AG20443 (cell line): ENCODE results near the gene FLYWCH1.

Experiments
- DNase-seq: peaks from one replicate; pipeline ENCODE4 v3.0.0; 2012; ENCODE audit warnings: low spot score, mixed read lengths

The FLYWCH1 gene

GRCh38 chr16:2911638-2912329 is at the start of gene FLYWCH1:
Gene FLYWCH1 (plus strand): TSS chr16:2911931. CDS start chr16:2929686, 17,755 bp downstream.
- peak; percentile 97 for DNase-seq

GRCh38 chr16:2865651-2866050 is 46.1 kb upstream of the FLYWCH1 start:
- no peak for DNase-seq

GRCh38 chr16:2866431-2866830 is 45.3 kb upstream of the FLYWCH1 start:
- no peak for DNase-seq

- no peak for DNase-seq
These were observed 44.1 kb upstream of the FLYWCH1 start for GRCh38 chr16:2867661-2867986.

GRCh38 chr16:2867987-2868789 is 43.5 kb upstream of the FLYWCH1 start:
- peak; percentile 98 for DNase-seq

- no peak for DNase-seq
These were observed 39.8 kb upstream of the FLYWCH1 start for GRCh38 chr16:2871926-2872325.

- DNase-seq: no peak
These were observed 37.5 kb upstream of the FLYWCH1 start for GRCh38 chr16:2874032-2874911.

- DNase-seq: peak; percentile 88
These were observed 36.8 kb upstream of the FLYWCH1 start for GRCh38 chr16:2874912-2875362.

- DNase-seq: no peak
These were observed 31.8 kb upstream of the FLYWCH1 start for GRCh38 chr16:2879854-2880508.

GRCh38 chr16:2881783-2882649 is 29.7 kb upstream of the FLYWCH1 start:
- no peak for DNase-seq

- DNase-seq: peak; percentile 97
These were observed 28.9 kb upstream of the FLYWCH1 start, which contains the start of gene FLYWCH2 for GRCh38 chr16:2882650-2883457. Gene FLYWCH2 (plus strand): TSS chr16:2883215. CDS start chr16:2896450, 13,235 bp downstream.

- peak; percentile 44 for DNase-seq
These were observed 28.2 kb upstream of the FLYWCH1 start for GRCh38 chr16:2883458-2883908.

- no peak for DNase-seq
These were observed 27.7 kb upstream of the FLYWCH1 start for GRCh38 chr16:2884041-2884451.

- no peak for DNase-seq
These were observed 17.5 kb upstream of the FLYWCH1 start for GRCh38 chr16:2894231-2894630.

- DNase-seq: no peak
These were observed 15.9 kb upstream of the FLYWCH1 start for GRCh38 chr16:2895813-2896212.

GRCh38 chr16:2896480-2897010 is 15.2 kb upstream of the FLYWCH1 start:
- DNase-seq: no peak

GRCh38 chr16:2897110-2897509 is 14.6 kb upstream of the FLYWCH1 start:
- DNase-seq: no peak

GRCh38 chr16:2898831-2899563 is 12.7 kb upstream of the FLYWCH1 start:
- no peak for DNase-seq

- DNase-seq: no peak
These were observed 12.1 kb upstream of the FLYWCH1 start for GRCh38 chr16:2899564-2900072.
